ACC112 (cell line): Measurements from ENCODE around the gene TTC7B.

Experiments
- H2AFZ ChIP-seq: fragments of 200-600 bp; sonication (generic); one replicate; pipeline ENCODE4 v1.6.0; 2017; ENCODE audit warnings: antibody characterized with exemption, low read length; ENCODE audit not compliant: unreplicated experiment
- H3K27ac ChIP-seq: fragments of 200-600 bp; sonication (generic); 2 replicates; pipeline ENCODE4 v1.5.1; 2014; ENCODE audit warnings: low read depth, mild to moderate bottlenecking, antibody characterized with exemption, low read length, moderate library complexity
- H3K27me3 ChIP-seq: fragments of 200-600 bp; sonication (generic); 2 replicates; pipeline ENCODE4 v1.6.1; 2014; ENCODE audit warnings: mild to moderate bottlenecking, antibody characterized with exemption, low read length, moderate library complexity, mixed read lengths; ENCODE audit not compliant: insufficient read depth
- H3K36me3 ChIP-seq: fragments of 200-600 bp; sonication (generic); 2 replicates; pipeline ENCODE4 v1.6.1; 2016; ENCODE audit warnings: mild to moderate bottlenecking, antibody characterized with exemption, low read length, moderate library complexity, mixed read lengths; ENCODE audit not compliant: insufficient read depth
- H3K4me1 ChIP-seq: fragments of 200-600 bp; sonication (generic); one replicate; pipeline ENCODE4 v1.6.1; 2016; ENCODE audit warnings: low read length, mixed read lengths; ENCODE audit not compliant: insufficient read depth, unreplicated experiment, control insufficient read depth
- H3K4me3 ChIP-seq: fragments of 200-600 bp; sonication (generic); 2 replicates; pipeline ENCODE4 v1.5.1; 2014; ENCODE audit warnings: mild to moderate bottlenecking, low read depth, low read length
- H3K79me2 ChIP-seq: fragments of 200-600 bp; sonication (generic); one replicate; pipeline ENCODE4 v1.6.0; 2016; ENCODE audit warnings: low read length; ENCODE audit not compliant: control insufficient read depth, unreplicated experiment, insufficient read depth

Gene TTC7B

GRCh38 chr14:90659156-90659555 lies 157.1 kb downstream of the TTC7B start:
- Histone ChIP-seq H3K4me3 (no peak overlapping the region), H3K36me3 (no peaks in the 10 kb centered on the region), H3K27ac (no peak overlapping the region), H2AFZ (no peak overlapping the region), H3K27me3 (no peaks in the 10 kb centered on the region), H3K4me1 (peaks cover 10% of the 10 kb centered on the region), H3K79me2 (no peaks in the 10 kb centered on the region)

DNA sequence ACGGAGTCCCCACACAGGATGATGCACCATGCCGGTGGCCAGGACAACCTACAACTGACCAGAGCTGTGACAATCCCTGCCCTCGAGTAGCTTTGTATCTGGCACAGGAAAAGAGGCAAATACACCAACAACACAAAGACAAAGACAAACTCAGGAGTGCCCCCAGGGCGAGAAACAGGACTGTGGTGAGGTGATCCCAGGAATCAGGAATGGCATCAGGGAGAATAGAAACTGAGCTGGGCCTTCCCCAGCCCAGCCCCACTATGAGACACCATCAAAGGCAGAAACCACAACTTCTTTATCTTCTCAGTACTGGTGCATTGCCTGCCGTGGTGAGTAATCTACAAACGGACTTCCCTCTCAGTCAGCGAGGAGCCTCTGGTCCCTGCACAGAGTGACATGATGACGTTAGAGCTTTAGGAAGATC lies 157.7 kb downstream of the TTC7B start:
- H3K4me1 ChIP-seq = peaks cover 10% of the 10 kb centered on the region
- no peak overlapping the region for H3K4me3 ChIP-seq
- no peak overlapping the region for H2AFZ ChIP-seq
- H3K27me3 ChIP-seq = no peaks in the 10 kb centered on the region
- no peaks in the 10 kb centered on the region for H3K79me2 ChIP-seq
- H3K27ac ChIP-seq = no peak overlapping the region
- no peaks in the 10 kb centered on the region for H3K36me3 ChIP-seq

DNA sequence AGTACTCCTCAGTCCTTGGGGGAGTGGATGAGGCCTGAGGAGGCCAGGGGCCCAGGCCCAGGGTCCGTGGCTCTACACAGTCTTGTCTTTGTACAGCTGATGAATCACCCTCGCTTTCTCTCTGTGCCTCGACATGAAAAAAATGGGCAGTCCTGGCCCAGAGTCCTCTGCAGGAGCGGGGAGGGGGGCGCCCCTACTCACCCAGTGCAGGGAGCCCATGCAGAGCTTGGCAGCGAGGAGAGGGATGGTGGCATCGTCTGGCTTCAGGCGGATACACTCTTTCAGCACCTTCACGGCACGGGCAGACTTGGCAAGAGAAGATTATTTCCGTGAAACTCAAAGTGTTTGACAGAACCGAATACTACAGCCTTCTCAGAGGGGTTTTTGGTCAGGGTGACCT lies 159.3 kb downstream of the TTC7B start:
- H3K4me3 ChIP-seq = no peak overlapping the region
- no peaks in the 10 kb centered on the region for H3K79me2 ChIP-seq
- H3K27me3 ChIP-seq = no peaks in the 10 kb centered on the region
- no peak overlapping the region for H2AFZ ChIP-seq
- H3K27ac ChIP-seq = no peak overlapping the region
- H3K4me1 ChIP-seq = peaks cover 10% of the 10 kb centered on the region
- no peaks in the 10 kb centered on the region for H3K36me3 ChIP-seq

DNA sequence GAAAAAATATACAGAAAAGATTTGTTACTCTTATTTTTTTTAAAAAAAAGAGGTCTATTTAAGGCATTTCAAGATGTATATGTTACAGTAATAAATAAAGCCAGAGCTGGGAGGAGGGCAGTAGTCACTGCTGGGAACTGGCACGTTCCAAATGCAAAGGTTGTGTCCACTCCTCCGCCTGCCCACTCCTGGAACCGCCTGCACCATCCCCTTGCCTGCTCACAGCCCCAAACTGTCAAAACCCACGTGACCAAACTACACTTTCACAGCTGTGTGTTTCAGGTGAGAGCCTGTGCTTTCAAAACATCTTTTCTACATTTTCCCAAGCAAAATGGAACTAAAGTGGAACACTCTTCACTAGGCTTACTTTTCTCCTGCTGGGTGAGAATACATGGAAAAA lies 160.4 kb downstream of the TTC7B start:
- Histone ChIP-seq H3K27me3 (no peaks in the 10 kb centered on the region), H3K4me3 (no peak overlapping the region), H3K27ac (no peak overlapping the region), H3K79me2 (no peaks in the 10 kb centered on the region), H2AFZ (no peak overlapping the region), H3K4me1 (peaks cover 10% of the 10 kb centered on the region), H3K36me3 (no peaks in the 10 kb centered on the region)

GRCh38 chr14:90654831-90655276 lies 161.4 kb downstream of the TTC7B start:
- Histone ChIP-seq H3K4me3 (no peak overlapping the region), H3K79me2 (no peaks in the 10 kb centered on the region), H2AFZ (no peak overlapping the region), H3K4me1 (peaks cover 10% of the 10 kb centered on the region), H3K27me3 (no peaks in the 10 kb centered on the region), H3K36me3 (no peaks in the 10 kb centered on the region), H3K27ac (no peak overlapping the region)

GRCh38 chr14:90652626-90653025 lies 163.6 kb downstream of the TTC7B start:
- H3K4me1 ChIP-seq = peaks cover 10% of the 10 kb centered on the region
- H3K4me3 ChIP-seq = no peak overlapping the region
- H2AFZ ChIP-seq = no peak overlapping the region
- H3K27me3 ChIP-seq = no peaks in the 10 kb centered on the region
- H3K36me3 ChIP-seq = no peaks in the 10 kb centered on the region
- H3K27ac ChIP-seq = no peak overlapping the region
- H3K79me2 ChIP-seq = no peaks in the 10 kb centered on the region

DNA sequence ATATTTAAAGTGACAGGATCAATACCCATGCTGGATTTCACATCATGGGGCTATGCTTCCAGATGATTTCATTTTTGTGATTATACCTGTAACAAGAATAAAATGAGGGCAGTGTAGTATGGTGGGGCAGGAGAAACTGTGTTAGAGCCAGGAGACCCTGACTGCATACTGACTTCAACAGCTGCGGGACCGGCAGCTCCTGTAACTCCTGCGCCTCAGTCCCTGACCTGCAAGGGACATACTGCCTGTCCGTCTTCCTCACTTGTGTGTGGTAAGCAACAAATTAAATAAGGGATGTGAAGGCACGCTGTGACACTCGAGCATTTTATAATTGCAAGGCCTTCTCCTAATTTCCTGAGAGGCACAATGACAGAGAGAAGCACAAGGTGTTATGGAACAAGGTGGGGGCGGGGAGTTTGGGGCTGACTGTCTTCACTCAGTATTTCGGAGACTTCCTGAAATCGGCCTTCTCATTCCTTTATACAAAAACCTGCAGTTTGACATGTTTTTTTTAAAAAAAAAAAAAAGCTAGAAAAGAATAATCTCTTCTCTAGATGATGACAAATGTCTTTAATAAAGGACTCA lies 164.2 kb downstream of the TTC7B start:
- Histone ChIP-seq H3K79me2 (no peaks in the 10 kb centered on the region), H2AFZ (no peak overlapping the region), H3K27ac (no peak overlapping the region), H3K4me3 (no peak overlapping the region), H3K36me3 (no peaks in the 10 kb centered on the region), H3K4me1 (peaks cover 10% of the 10 kb centered on the region), H3K27me3 (no peaks in the 10 kb centered on the region)

GRCh38 chr14:90651271-90651804 lies 164.9 kb downstream of the TTC7B start:
- Histone ChIP-seq H3K79me2 (no peaks in the 10 kb centered on the region), H2AFZ (no peak overlapping the region), H3K4me3 (no peak overlapping the region), H3K27ac (no peak overlapping the region), H3K36me3 (no peaks in the 10 kb centered on the region), H3K27me3 (no peaks in the 10 kb centered on the region), H3K4me1 (peaks cover 10% of the 10 kb centered on the region)

GRCh38 chr14:90649557-90650135 lies 166.6 kb downstream of the TTC7B start:
- no peaks in the 10 kb centered on the region for H3K79me2 ChIP-seq
- H3K36me3 ChIP-seq = no peaks in the 10 kb centered on the region
- peaks cover 11% of the 10 kb centered on the region for H3K4me1 ChIP-seq
- no peak overlapping the region for H3K4me3 ChIP-seq
- H2AFZ ChIP-seq = no peak overlapping the region
- no peaks in the 10 kb centered on the region for H3K27me3 ChIP-seq
- H3K27ac ChIP-seq = no peak overlapping the region

- Histone ChIP-seq H3K4me3 (no peak overlapping the region), H3K4me1 (peaks cover 12% of the 10 kb centered on the region), H3K27ac (no peak overlapping the region), H2AFZ (no peak overlapping the region), H3K79me2 (no peaks in the 10 kb centered on the region), H3K36me3 (no peaks in the 10 kb centered on the region), H3K27me3 (no peaks in the 10 kb centered on the region)
Observed at GRCh38 chr14:90649083-90649482, 167.1 kb downstream of the TTC7B start.

- no peaks in the 10 kb centered on the region for H3K27me3 ChIP-seq
- no peak overlapping the region for H3K27ac ChIP-seq
Observed at GRCh38 chr14:90648421-90648820, 167.8 kb downstream of the TTC7B start.

More at GRCh38 chr14:90648421-90648820, 167.8 kb downstream of the TTC7B start:
- H3K36me3 ChIP-seq = no peaks in the 10 kb centered on the region
- no peak overlapping the region for H3K4me3 ChIP-seq
- no peak overlapping the region for H2AFZ ChIP-seq
- H3K4me1 ChIP-seq = peaks cover 12% of the 10 kb centered on the region
- no peaks in the 10 kb centered on the region for H3K79me2 ChIP-seq
